HG02610 (cell line): Measurements from ENCODE around the gene DENND5A.
"Not testable (repeated sequence)": the region's sequence is repeated elsewhere in the genome, so short reads cannot be mapped to it uniquely, and the experiment has no call there.

Source experiments
- ATAC-seq: cut with Tn5 transposase; IDR thresholded peaks from one replicate; pipeline ENCODE4 v1.9.1; 2021; ENCODE audit warnings: mild to moderate bottlenecking, moderate library complexity; ENCODE audit not compliant: unreplicated experiment

The DENND5A gene

DNA sequence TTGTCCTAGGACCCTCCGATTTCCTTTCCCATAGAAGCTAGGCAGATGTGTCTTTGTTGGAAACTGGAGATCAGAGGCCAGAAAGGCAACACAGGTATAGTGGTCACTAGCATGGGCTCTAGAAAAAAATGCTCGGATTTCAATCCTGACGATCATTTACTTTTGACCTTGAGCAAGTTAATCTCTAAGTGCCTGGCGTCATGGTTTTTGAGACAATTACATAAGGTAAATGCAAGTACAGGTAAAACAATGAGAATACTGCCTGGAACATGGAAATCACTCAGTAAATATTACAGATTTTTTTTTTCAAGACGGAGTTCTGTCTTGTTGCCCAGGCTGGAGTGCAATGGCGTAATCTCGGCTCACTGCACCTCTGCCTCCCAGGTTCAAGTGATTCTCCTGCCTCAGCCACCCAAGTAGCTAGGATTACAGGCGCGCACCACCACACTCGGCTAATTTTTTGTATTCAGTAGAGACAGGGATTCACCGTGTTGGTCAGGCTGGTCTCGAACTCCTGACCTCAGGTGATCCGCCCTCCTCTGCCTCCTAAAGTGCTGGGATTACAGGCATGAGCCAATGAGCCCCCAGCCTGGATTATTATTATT lies 1.1 kb upstream of the DENND5A start:
- ATAC-seq, result no peak

DNA sequence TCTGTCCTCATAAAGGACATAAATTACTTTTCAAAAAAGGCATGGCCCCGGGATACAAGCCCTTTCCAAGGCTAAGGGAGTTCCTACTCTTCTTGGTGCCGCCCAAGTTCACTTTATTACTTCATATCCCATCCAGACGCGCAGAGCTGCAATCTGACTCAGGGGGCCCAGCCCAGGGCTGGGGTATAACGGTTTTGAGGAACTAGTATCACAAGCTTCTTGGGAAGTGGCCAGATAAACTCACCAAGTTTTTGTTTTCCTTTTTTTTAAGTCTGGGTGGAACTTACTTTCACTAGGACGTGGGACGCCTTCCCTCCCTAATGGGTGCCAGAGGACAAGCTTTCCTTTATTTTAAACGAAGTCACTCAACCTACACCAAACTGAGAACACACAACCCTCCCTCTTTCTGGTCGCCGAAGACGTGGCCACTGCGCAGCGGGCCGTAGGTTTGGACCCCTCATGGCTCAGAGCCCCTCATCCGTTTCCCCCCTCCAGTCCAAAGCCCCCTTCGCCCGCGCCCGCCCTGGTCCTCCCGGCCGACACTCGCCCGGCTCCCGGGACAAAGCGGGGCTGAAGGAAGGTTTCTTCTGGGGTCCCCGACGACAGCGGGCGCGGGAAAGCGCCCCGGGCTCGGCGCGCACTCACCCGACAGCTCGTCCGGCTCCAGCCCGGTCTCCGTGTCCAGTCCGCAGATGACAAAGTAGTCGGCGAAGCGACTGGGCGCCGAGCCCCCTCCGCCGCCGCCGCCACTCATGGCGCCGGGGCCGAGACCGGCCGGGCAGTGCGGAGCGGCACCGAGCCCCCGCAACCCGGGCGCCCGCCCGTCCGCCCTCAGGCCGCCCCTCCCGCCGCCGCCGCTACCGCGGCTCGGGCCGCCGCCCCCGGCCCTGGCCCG lies 587 bp downstream of the DENND5A start:
- peak; percentile 15 for ATAC-seq

GRCh38 chr11:9263840-9264315 lies 1.3 kb downstream of the DENND5A start:
- peak; percentile 78 for ATAC-seq

DNA sequence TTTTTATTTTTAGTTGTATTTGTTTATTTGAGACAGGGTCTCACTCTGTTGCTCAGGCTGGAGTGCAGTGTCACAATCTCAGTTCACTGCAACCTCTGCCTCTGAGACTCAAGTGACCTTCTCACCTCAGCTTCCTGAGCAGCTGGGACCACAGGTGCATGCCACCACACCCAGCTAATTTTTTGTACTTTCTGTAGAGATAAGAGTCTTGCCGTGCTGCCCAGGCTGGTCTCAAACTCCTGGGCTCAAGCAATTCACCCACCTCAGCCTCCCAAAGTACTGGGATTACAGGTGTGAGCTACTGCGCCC lies 4.4 kb downstream of the DENND5A start:
- not testable (repeated sequence) for ATAC-seq

DNA sequence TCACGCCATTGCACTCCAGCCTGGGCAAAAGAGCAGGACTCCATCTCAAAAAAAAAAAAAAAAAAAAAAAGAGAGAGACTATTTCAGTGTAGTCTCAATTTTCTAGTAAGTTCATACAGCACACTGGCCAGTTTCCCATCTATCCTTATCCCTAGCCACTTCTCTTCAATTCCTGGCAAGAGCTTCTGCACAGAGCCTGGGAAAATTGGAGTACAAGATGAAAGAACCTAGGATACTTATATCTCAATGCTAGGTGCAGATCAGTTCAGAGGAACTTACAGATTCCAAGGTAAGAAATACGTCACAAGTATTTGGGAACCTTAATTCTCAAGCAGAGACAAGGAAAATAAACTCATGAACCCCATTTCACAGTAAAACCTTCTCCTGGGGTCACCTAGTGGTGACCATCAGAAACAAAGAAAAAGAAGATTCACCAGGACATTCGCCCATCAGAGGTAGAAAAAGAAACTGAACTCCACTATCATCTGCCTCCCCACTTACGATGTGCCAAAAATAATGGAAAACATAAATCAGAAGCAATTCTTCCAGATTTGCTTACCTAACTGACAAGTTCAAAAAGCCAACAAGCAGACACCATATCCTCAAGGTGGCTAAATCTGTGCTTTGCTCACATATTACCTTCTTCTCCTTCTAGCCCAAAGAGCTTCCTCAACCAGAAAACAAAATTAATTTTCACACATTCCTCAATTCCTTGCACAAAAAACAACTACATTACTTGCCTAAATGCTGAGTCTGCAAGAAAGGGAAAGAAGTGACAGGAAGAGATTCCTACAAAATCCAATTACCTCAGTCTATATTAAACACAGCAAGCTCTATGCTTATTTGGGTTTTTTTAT lies 4.9 kb downstream of the DENND5A start:
- no peak for ATAC-seq

GRCh38 chr11:9258279-9258678 lies 6.9 kb downstream of the DENND5A start:
- not testable (repeated sequence) for ATAC-seq

- no peak for ATAC-seq
Measured at GRCh38 chr11:9254416-9254815, 10.7 kb downstream of the DENND5A start.

GRCh38 chr11:9253086-9253485 lies 12.1 kb downstream of the DENND5A start:
- ATAC-seq, result no peak

- ATAC-seq, result no peak
Measured at GRCh38 chr11:9251311-9251710, 13.8 kb downstream of the DENND5A start.

- peak; percentile 79 for ATAC-seq
Measured at GRCh38 chr11:9250139-9250582, 15.0 kb downstream of the DENND5A start.

DNA sequence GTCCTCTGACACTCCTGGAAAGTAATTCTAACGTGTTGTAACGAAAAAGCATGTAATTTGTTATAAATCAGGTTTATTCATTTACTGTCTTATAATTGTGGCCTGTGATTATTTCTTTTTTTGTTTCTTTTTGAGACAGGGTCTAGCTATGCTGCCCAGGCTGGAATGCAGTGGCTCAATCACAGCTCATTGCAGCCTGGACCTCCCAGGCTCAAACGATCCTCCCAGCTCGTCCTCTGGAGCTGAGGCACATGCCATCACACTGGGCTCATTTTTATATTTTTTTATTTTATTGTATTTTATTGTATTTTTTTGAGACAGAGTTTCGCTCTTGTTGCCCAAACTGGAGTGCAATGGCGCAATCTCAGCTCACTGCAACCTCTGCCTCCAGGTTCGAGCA lies 15.9 kb downstream of the DENND5A start:
- no peak for ATAC-seq

- no peak for ATAC-seq
Measured at GRCh38 chr11:9247863-9248262, 17.3 kb downstream of the DENND5A start.

GRCh38 chr11:9236242-9236641 lies 28.9 kb downstream of the DENND5A start:
- ATAC-seq, result not testable (repeated sequence)

GRCh38 chr11:9232482-9232881 lies 32.7 kb downstream of the DENND5A start:
- ATAC-seq, result no peak

DNA sequence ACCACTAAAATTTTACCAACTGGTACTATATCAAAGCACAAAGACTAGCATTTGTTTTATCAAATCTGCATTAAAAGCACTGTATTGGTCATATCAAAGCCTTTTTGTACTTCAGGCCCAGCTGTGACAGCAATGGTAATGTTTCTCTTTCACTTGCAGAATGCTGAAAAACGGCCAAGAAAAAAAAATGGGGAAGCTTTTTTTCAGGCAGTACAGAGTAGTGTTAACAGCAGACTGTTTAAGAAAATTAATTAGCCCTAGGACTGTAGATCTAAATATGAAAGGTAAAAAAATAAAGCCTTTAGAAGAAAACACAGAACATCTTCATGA lies 33.3 kb downstream of the DENND5A start:
- ATAC-seq, result peak; percentile 60

DNA sequence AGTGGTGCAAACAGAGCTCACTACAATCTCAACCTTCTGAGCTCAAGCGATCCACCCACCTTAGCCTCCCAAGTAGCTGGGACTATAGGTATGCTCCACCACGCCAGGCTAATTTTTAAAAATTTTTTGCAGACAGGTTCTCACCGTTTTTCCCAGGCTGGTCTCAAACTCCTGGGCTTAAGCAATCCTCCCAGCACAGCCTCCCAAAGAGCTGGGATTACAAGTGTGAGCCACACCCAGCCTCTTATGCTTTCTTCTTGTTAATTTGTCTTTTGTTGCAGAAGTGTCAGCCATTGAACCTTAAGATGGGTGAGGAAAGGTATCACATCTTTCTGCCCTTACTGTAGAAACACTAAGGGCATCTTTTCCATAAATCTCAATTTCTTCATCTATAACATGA lies 34.9 kb downstream of the DENND5A start:
- no peak for ATAC-seq

DNA sequence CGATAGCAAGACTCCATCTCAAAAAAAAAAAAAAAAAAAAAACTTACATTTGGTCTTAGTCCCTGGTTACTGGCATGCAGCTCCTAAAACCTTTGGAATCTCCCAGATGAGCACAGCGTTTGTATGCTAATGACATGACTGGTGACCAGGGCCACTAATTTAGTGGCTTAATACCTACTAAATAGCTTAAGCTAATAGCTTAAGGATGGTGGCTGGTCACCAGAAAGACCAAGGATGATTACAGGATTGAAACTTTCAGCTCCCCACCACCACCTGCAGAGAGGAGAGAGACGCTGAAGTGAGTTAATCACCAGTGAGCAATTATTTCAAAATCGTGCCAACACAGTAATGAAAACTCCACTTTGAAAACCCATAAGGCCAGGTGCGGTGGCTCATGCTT lies 37.1 kb downstream of the DENND5A start:
- no peak for ATAC-seq

GRCh38 chr11:9225748-9226298 lies 39.3 kb downstream of the DENND5A start:
- ATAC-seq, result no peak

- ATAC-seq, result no peak
Measured at GRCh38 chr11:9222654-9223053, 42.5 kb downstream of the DENND5A start.

DNA sequence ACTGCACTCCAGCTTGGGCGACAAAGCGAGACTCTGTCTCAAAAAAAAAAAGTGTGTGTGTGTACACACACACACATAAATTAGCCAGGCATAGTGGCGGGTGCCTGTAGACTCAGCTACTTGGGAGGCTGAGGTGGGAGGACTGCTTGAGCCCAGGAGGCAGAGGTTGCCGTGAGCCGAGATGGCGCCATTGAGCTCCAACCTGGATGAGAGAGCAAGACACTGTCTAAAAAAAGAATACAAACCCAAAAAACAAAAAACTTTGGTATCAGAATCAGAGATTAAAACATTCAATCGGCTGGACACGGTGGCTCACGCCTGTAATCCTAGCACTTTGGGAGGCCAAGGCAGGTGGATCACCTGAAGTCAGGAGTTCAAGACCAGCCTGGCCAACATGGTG lies 44.3 kb downstream of the DENND5A start:
- ATAC-seq, result not testable (repeated sequence)

- no peak for ATAC-seq
Measured at GRCh38 chr11:9219572-9219971, 45.6 kb downstream of the DENND5A start.
